Activated effector memory CD4-positive, alpha-beta T cell treated with Interleukin-2 at 50 U/mL for 16 hours (primary cell): ENCODE data around the gene IFNA1.
"Not testable (repeated sequence)": the region's sequence is repeated elsewhere in the genome, so short reads cannot be mapped to it uniquely, and the experiment has no call there.

Experiments
- DNase-seq: peaks from one replicate; pipeline ENCODE4 v3.0.0-alpha.2; 2020

IFNA1 gene

GRCh38 chr9:21440139-21440538, at the start of gene IFNA1:
Gene IFNA1, plus strand, starts transcription at chr9:21440439. Its CDS starts 69 bp downstream, at chr9:21440508.
- no peak for DNase-seq

- no peak for DNase-seq
Measured at GRCh38 chr9:21392270-21392669, 48.0 kb upstream of the IFNA1 start.

- peak; percentile 37 for DNase-seq
Measured at GRCh38 chr9:21395778-21396717, 44.2 kb upstream of the IFNA1 start.

GRCh38 chr9:21398955-21399489, 41.2 kb upstream of the IFNA1 start:
- no peak for DNase-seq

- DNase-seq: no peak
Measured at GRCh38 chr9:21399956-21400355, 40.3 kb upstream of the IFNA1 start.

- no peak for DNase-seq
Measured at GRCh38 chr9:21402386-21403251, 37.6 kb upstream of the IFNA1 start.

GRCh38 chr9:21404146-21404545, 36.1 kb upstream of the IFNA1 start:
- DNase-seq: no peak

GRCh38 chr9:21408817-21409216, 31.4 kb upstream of the IFNA1 start, which contains the start of gene IFNA8:
Gene IFNA8, plus strand, starts transcription at chr9:21409117. Its CDS starts 60 bp downstream, at chr9:21409177.
- no peak for DNase-seq

- DNase-seq: no peak
Measured at GRCh38 chr9:21412107-21412506, 28.1 kb upstream of the IFNA1 start.

- no peak for DNase-seq
Measured at GRCh38 chr9:21413151-21413550, 27.1 kb upstream of the IFNA1 start.

- DNase-seq: no peak
Measured at GRCh38 chr9:21413624-21414023, 26.6 kb upstream of the IFNA1 start.

- no peak for DNase-seq
Measured at GRCh38 chr9:21414220-21414940, 25.9 kb upstream of the IFNA1 start.

- DNase-seq: no peak
Measured at GRCh38 chr9:21415493-21416267, 24.6 kb upstream of the IFNA1 start.

- DNase-seq: no peak
Measured at GRCh38 chr9:21428235-21428634, 12.0 kb upstream of the IFNA1 start.

- DNase-seq: no peak
Measured at GRCh38 chr9:21429191-21429590, 11.0 kb upstream of the IFNA1 start.

- no peak for DNase-seq
Measured at GRCh38 chr9:21432672-21433425, 7.4 kb upstream of the IFNA1 start.

- no peak for DNase-seq
Measured at GRCh38 chr9:21434202-21435014, 5.8 kb upstream of the IFNA1 start.

- not testable (repeated sequence) for DNase-seq
Measured at GRCh38 chr9:21435015-21435383, 5.2 kb upstream of the IFNA1 start.

- DNase-seq: no peak
Measured at GRCh38 chr9:21443849-21444625, 3.8 kb downstream of the IFNA1 start.
